ENCODE measurements around the gene CELSR1. TPM values are rescaled to one million over a fixed set of nuclear protein-coding genes. Genes with fewer than 3 reads are reported as not detected.

Gene CELSR1
- total RNA-seq, 1 experiment from 2014 or later = 22.6 TPM

DNA sequence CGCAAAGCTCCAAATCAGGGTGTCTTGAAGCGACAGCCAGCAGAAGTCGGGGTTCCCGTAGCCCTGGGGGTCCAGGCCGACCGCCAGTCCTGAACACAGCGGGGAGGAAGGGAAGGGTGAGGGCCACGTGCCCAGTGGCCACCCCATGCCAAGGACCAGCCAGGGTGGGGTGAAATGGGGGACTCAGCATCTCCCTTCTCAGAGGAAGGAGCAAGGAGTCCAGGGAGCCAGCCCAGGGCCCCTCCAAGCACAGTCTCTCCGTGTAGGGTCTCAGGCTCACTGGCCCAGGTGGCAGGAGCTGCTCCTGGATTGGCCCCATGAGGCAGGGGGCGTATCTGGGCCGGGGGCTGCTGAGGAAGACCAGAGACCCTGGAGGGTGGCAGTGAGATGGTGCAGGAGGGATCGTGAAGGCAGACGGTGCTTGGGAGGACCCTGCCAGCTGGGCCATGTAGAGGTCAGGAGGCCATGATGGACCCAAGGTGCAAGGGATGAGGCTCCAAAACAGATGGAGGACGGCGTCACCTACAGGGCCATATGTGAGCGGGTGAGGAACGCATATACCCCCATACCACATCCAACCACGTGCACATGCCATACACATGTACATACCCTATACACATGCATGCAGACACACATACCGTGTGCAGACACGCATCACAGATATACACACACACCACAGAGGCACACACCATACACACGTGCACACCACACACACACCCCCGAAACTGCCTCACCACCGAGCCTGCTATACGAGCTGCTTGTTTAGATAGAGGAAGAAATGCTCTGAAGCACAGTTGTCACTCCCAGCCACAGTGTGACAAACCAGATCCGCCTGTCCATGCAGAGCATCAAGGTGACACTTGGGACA, 167.5 kb downstream of the CELSR1 start:
- Histone ChIP-seq H3T11ph (ENCODE audit: low read length) (no peak overlapping the region), H3K9ac (ENCODE audit: extremely low read depth, insufficient read length, low read length) (no peak overlapping the region), H2AK5ac (ENCODE audit: insufficient read length, low read length) (no peak overlapping the region), H3K23ac (ENCODE audit: insufficient read length, low read depth, low read length) (no peak overlapping the region), H2BK12ac (ENCODE audit: insufficient read length, low read depth, low read length) (no peak overlapping the region), H3K18ac (ENCODE audit: insufficient read length, low read depth, low read length) (no peak overlapping the region), H2BK20ac (ENCODE audit: low read depth, low read length, poor library complexity, severe bottlenecking) (no peak overlapping the region), H2BK15ac (ENCODE audit: low read depth, low read length) (no peak overlapping the region), H3K56ac (ENCODE audit: insufficient read length, low read depth, low read length) (no peak overlapping the region), H3K9me3 (ENCODE audit: control insufficient read depth, low read depth, low read length) (no peaks in the 10 kb centered on the region), H3K14ac (ENCODE audit: insufficient read depth, low read length) (no peak overlapping the region), H4K8ac (replicated peaks; ENCODE audit: insufficient read length, low read depth, low read length) (no peak overlapping the region), H4K5ac (ENCODE audit: insufficient read length, low read depth, low read length) (no peak overlapping the region), H3K4me2 (ENCODE audit: insufficient read depth, insufficient read length, low read length) (no peak overlapping the region), H3K4me1 (ENCODE audit: insufficient read depth, low read length) (no peaks in the 10 kb centered on the region), H3K27ac (ENCODE audit: insufficient read length, low read depth, low read length) (no peak overlapping the region), H2BK120ac (ENCODE audit: low read depth, low read length, poor library complexity, severe bottlenecking) (no peak overlapping the region), H2BK5ac (ENCODE audit: insufficient read length, low read length) (no peak overlapping the region), H3K4ac (ENCODE audit: low read depth, low read length) (no peak overlapping the region), H3K27me3 (ENCODE audit: insufficient read depth, low read length) (no peaks in the 10 kb centered on the region), H3K23me2 (ENCODE audit: insufficient read length, low read depth, low read length, poor library complexity, severe bottlenecking) (no peaks in the 10 kb centered on the region), H3K79me2 (ENCODE audit: insufficient read depth, low read length) (no peaks in the 10 kb centered on the region), H3K79me1 (ENCODE audit: insufficient read depth, low read depth, low read length, poor library complexity, severe bottlenecking) (no peaks in the 10 kb centered on the region), H4K20me1 (ENCODE audit: control insufficient read depth, insufficient read depth, insufficient read length) (no peaks in the 10 kb centered on the region), H4K91ac (ENCODE audit: insufficient read length, low read depth, low read length) (no peak overlapping the region), H2AFZ (ENCODE audit: low read length) (no peak overlapping the region)
- H3K4me1 Mint-ChIP-seq = peaks cover 12% of the 10 kb centered on the region in 2 experiments
- peaks cover 0 to 6% (median 4%) of the 10 kb centered on the region in 3 experiments; a peak in 3 of 7 replicates for H3K36me3 Mint-ChIP-seq (ENCODE audit: insufficient read depth in 1 of 3, low read depth in 3 of 3)
- no peak overlapping the region for H3K4me3 Mint-ChIP-seq
- DNase-seq = no peak
- WGBS (ENCODE audit: extremely low coverage, insufficient read length, low lambda C conversion rate) = no CpG with 5 or more reads among the region's 25 CpGs
- H3K9me3 Mint-ChIP-seq = no peaks in the 10 kb centered on the region
- H3K27me3 Mint-ChIP-seq (ENCODE audit: low read depth) = no peaks in the 10 kb centered on the region
- TF ChIP-seq, protein P1, sequence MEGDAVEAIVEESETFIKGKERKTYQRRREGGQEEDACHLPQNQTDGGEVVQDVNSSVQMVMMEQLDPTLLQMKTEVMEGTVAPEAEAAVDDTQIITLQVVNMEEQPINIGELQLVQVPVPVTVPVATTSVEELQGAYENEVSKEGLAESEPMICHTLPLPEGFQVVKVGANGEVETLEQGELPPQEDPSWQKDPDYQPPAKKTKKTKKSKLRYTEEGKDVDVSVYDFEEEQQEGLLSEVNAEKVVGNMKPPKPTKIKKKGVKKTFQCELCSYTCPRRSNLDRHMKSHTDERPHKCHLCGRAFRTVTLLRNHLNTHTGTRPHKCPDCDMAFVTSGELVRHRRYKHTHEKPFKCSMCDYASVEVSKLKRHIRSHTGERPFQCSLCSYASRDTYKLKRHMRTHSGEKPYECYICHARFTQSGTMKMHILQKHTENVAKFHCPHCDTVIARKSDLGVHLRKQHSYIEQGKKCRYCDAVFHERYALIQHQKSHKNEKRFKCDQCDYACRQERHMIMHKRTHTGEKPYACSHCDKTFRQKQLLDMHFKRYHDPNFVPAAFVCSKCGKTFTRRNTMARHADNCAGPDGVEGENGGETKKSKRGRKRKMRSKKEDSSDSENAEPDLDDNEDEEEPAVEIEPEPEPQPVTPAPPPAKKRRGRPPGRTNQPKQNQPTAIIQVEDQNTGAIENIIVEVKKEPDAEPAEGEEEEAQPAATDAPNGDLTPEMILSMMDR (conservative IDR thresholded peaks at IDR 0.05) = no peak
- H3K27ac Mint-ChIP-seq = peak overlapping the region in 1 of 3 experiments; percentile 57; a peak in 3 of 7 replicates

Measured in H9 (cell line).